ENCODE measurements around the gene CNOT4.

The CNOT4 gene

DNA sequence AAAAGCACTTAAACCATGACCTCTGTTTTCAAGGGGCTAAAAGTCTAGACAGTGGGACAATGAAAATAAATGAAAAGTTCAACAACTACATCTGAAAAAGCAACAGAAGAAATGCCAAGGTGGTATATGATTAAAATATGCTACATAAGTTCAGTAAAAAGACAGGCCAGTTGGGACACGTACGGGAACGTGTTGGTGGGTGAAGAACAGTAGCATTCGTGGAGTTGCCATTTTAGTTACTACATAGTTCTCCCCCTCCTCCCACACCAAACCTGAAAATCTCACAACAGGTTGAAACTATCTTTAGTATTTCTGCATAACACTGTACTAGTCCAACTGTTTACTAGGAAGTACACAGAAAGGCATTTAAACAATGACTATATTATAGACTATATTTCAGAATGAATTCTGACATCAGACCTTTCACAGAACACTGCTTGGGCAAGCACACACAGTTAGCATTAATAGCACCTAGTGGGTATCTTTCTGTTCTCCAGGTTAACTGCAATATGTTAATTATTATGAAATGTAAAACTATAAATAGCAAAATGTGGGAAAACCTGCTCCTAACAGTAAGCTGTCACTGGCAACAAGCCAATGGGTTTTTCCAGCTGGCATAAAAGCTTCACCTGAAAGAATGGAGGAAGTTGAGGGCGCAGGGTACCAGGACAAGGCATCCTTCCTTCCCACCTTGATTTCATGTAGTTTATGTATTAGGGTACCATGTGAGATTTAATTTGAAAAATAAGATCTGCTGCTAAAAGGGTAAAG lies 141.3 kb downstream of the CNOT4 start:
- no peak for DNase-seq (ENCODE audit: extremely low read depth, low read depth)
- TF ChIP-seq, protein P1, sequence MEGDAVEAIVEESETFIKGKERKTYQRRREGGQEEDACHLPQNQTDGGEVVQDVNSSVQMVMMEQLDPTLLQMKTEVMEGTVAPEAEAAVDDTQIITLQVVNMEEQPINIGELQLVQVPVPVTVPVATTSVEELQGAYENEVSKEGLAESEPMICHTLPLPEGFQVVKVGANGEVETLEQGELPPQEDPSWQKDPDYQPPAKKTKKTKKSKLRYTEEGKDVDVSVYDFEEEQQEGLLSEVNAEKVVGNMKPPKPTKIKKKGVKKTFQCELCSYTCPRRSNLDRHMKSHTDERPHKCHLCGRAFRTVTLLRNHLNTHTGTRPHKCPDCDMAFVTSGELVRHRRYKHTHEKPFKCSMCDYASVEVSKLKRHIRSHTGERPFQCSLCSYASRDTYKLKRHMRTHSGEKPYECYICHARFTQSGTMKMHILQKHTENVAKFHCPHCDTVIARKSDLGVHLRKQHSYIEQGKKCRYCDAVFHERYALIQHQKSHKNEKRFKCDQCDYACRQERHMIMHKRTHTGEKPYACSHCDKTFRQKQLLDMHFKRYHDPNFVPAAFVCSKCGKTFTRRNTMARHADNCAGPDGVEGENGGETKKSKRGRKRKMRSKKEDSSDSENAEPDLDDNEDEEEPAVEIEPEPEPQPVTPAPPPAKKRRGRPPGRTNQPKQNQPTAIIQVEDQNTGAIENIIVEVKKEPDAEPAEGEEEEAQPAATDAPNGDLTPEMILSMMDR (IDR thresholded peaks at IDR 0.05; ENCODE audit: low read depth, low read length, missing control alignments) = no peak

DNA sequence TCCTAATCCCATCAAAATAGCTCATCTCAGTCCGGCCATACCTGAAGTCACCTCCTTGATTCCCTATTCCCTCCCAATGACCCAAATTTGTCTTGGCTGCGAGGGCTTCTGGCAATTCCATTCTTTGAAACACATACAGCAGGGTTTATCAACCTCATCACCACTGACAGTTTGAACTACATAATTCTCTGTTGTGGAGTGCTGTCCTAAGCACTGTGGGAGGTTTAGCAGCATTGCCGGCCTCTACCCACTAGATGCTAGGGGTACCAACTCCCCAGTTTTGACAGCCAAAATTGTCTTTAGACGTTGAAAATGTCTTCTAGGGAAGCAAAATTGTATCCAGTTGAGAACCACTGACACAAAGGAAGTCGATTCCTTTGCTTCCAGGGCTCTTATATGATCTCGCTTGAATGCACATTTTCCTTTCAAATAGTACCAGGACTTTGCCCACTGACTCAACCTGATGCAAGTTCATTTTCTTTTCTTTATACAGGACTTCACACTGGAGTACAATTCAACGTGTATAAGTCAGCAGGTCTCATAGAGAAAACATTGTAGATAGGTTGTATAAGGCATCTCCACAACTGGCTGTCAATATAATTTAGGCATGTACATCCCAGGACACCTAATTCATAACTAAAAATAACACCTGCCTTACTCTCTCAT lies 142.9 kb downstream of the CNOT4 start:
- H3K4me3 ChIP-seq (replicated peaks; ENCODE audit: low read depth, low read length) = no peak overlapping the region
- DNase-seq (ENCODE audit: extremely low read depth, low read depth) = no peak
- TF ChIP-seq, protein P1 (IDR thresholded peaks at IDR 0.05; ENCODE audit: low read depth, low read length, missing control alignments) = no peak

More for the DNA sequence above, 141.3 kb downstream of the CNOT4 start:
- H3K4me3 ChIP-seq (replicated peaks; ENCODE audit: low read depth, low read length) = no peak overlapping the region

DNA sequence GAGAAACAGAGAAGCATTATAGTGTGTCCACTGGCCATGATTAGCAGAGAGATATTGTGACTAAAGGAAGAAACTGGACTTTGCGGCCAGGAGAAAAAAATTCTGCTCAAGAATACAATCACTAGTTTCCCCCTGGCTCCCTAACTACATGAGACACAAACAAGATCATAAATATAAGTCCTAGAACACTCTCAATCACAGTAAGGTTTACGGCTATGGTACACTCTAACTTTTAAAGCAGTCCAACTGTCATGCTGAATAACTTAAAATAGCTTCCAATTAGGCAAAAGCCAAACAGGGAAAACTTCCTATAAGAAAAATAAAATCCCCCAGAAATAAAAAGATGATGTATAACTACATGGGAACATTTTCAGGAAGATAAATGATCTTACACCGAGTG lies 144.2 kb downstream of the CNOT4 start:
- H3K4me3 ChIP-seq (replicated peaks; ENCODE audit: low read depth, low read length) = no peak overlapping the region
- TF ChIP-seq, protein P1 (IDR thresholded peaks at IDR 0.05; ENCODE audit: low read depth, low read length, missing control alignments) = no peak
- DNase-seq (ENCODE audit: extremely low read depth, low read depth) = no peak

DNA sequence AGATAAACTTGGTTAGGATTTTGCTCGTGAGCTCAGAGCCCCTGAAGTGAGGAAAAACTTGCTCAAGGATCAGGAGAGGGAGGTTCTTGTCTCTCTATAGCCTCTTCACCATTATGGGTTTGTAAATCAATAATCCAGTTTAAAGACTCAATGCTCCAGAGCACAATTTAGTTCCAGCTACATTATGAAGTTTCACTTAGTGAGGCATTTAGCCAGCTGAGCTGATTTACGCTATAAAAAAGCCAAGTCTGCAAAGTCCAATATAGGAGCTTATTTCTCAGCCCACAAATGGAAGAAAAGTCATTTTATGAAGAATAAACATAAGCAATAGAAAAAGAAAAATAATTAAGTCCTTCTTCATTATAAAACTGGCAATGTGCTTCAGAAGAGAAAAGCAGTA lies 145.7 kb downstream of the CNOT4 start:
- TF ChIP-seq, protein P1 (IDR thresholded peaks at IDR 0.05; ENCODE audit: low read depth, low read length, missing control alignments) = no peak
- no peak overlapping the region for H3K4me3 ChIP-seq (replicated peaks; ENCODE audit: low read depth, low read length)
- no peak for DNase-seq (ENCODE audit: extremely low read depth, low read depth)

DNA sequence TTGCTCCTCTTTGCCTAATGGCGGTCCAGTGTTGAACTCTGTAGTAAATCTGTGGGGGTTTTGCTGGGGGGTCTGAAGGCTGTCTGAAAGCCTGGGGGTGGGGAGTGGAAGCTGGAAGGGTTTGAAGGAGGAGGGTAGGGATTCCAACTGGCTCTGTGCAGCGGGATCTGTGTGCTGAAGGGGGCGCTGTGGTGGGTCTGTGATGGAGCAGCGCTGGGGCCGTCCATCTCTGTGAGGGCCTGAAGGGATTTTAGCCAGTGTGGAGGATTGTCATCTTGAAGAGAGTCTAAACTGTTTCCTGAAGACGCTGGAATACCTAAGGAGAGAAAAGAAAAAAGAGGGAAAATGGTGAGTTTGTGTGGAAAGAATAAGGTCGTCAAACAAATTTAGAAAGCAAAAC lies 147.0 kb downstream of the CNOT4 start:
- no peak for DNase-seq (ENCODE audit: extremely low read depth, low read depth)
- TF ChIP-seq, protein P1 (IDR thresholded peaks at IDR 0.05; ENCODE audit: low read depth, low read length, missing control alignments) = no peak
- H3K4me3 ChIP-seq (replicated peaks; ENCODE audit: low read depth, low read length) = no peak overlapping the region

DNA sequence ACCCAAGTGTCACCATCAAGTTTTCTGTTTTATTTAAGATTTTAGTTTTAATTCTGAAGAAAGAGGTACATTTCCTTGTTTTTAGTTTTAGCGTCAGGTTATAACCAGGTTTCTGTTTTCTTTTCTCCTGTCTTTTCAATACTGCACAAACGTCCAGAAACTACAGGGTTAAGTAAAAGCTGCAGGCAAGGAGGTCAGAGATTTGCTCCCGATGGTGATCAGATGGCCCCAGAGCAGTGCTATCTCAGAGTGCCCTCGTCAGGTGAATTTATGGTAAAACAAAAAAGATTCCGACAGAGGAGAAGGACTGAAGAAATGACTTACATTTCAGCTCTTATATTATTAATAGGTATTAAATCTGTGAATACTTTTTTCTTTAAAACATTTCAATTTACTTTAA lies 148.1 kb downstream of the CNOT4 start:
- no peak for DNase-seq (ENCODE audit: extremely low read depth, low read depth)
- TF ChIP-seq, protein P1 (IDR thresholded peaks at IDR 0.05; ENCODE audit: low read depth, low read length, missing control alignments) = no peak

More for the DNA sequence above, 148.1 kb downstream of the CNOT4 start:
- no peak overlapping the region for H3K4me3 ChIP-seq (replicated peaks; ENCODE audit: low read depth, low read length)

Data from HFF-Myc (cell line).